IMR-90 (cell line): ENCODE measurements around the gene C14orf119. TPM values are rescaled to one million over a fixed set of nuclear protein-coding genes. Genes with fewer than 3 reads are reported as not detected.

ENCODE experiments used
- ATAC-seq: fragments of 200-7000 bp; cut with Tn5 transposase; 2 replicates; pipeline ENCODE4 v1.9.1; 2020; ENCODE audit warnings: low read depth, mild to moderate bottlenecking, moderate library complexity
- BruUV-seq: library from RNA; stranded (reverse); fragments of 400-500 nt; replicated peaks from 2 replicates; lab custom pipeline; 2021; lab: Mats Ljungman, UMichigan
- CTCF ChIA-PET: fragments of 300-600 bp; formaldehyde crosslinking; extraction: SDS; loops from one replicate; lab custom pipeline; 2021; ENCODE audit warnings: antibody characterized with exemption; lab: Yijun Ruan, JAX
- POLR2A ChIA-PET: fragments of 300-600 bp; sonication (Branson Sonifier 250); formaldehyde crosslinking; loops from one replicate; lab custom pipeline; 2022; ENCODE audit warnings: antibody characterized with exemption; ENCODE audit not compliant: unreplicated experiment; lab: Charles Lee
- DNase-seq: peaks from one replicate; pipeline ENCODE4 v3.0.0; 2013
- H2AFZ ChIP-seq: replicated peaks from 2 replicates; pipeline ENCODE3; 2013; ENCODE audit warnings: low read length, mild to moderate bottlenecking; ENCODE audit not compliant: poor library complexity
- H2AK5ac ChIP-seq: 2 replicates; pipeline ENCODE4 v1.6.1; 2013; ENCODE audit warnings: low read depth, low read length, inconsistent platforms
- H2AK9ac ChIP-seq: replicated peaks from 2 replicates; pipeline ENCODE3; 2013; ENCODE audit warnings: mild to moderate bottlenecking, low read depth, low read length, moderate library complexity; ENCODE audit not compliant: poor library complexity
- H2BK120ac ChIP-seq: 2 replicates; pipeline ENCODE4 v1.6.1; 2013; ENCODE audit warnings: low read depth, low read length, inconsistent platforms
- H2BK15ac ChIP-seq: 3 replicates; pipeline ENCODE4 v1.6.1; 2013; ENCODE audit warnings: low read depth, low read length, inconsistent platforms
- H2BK20ac ChIP-seq: 2 replicates; pipeline ENCODE4 v1.6.1; 2013; ENCODE audit warnings: low read depth, mild to moderate bottlenecking, inconsistent platforms, low read length, moderate library complexity
- H2BK5ac ChIP-seq: 2 replicates; pipeline ENCODE4 v1.6.1; 2013; ENCODE audit warnings: mild to moderate bottlenecking, low read depth, low read length, inconsistent platforms; ENCODE audit not compliant: poor library complexity, severe bottlenecking
- H3K14ac ChIP-seq: replicated peaks from 2 replicates; pipeline ENCODE4 v1.6.1; 2013; ENCODE audit warnings: low read depth, low read length, inconsistent platforms
- H3K18ac ChIP-seq: 2 replicates; pipeline ENCODE4 v1.6.1; 2013; ENCODE audit warnings: low read depth, low read length, control low read depth
- H3K23ac ChIP-seq: 2 replicates; pipeline ENCODE4 v1.6.1; 2013; ENCODE audit warnings: low read depth, low read length, inconsistent platforms
- H3K27ac ChIP-seq: 2 replicates; pipeline ENCODE4 v1.5.1; 2013; ENCODE audit warnings: mild to moderate bottlenecking, control low read depth, low read length; ENCODE audit not compliant: insufficient read depth
- H3K27me3 ChIP-seq: 2 replicates; pipeline ENCODE4 v1.6.1; 2013; ENCODE audit warnings: low read length; ENCODE audit not compliant: control insufficient read depth, insufficient read depth
- H3K36me3 ChIP-seq: 2 replicates; pipeline ENCODE4 v1.6.1; 2013; ENCODE audit warnings: low read length, mixed read lengths; ENCODE audit not compliant: control insufficient read depth, insufficient read depth
- H3K4ac ChIP-seq: 2 replicates; pipeline ENCODE4 v1.6.1; 2013; ENCODE audit warnings: low read depth, low read length, inconsistent platforms
- H3K4me1 ChIP-seq: 2 replicates; pipeline ENCODE4 v1.6.1; 2013; ENCODE audit warnings: low read length, mixed read lengths; ENCODE audit not compliant: control insufficient read depth, insufficient read depth
- H3K4me2 ChIP-seq: 2 replicates; pipeline ENCODE4 v1.6.1; 2013; ENCODE audit warnings: low read depth, mild to moderate bottlenecking, control low read depth, low read length, moderate library complexity
- H3K4me3 ChIP-seq: 2 replicates; pipeline ENCODE4 v1.5.1; 2013; ENCODE audit warnings: low read depth, mild to moderate bottlenecking, control low read depth, low read length, moderate library complexity; ENCODE audit not compliant: insufficient read depth
- H3K56ac ChIP-seq: 2 replicates; pipeline ENCODE4 v1.6.1; 2013; ENCODE audit warnings: low read length, inconsistent platforms; ENCODE audit not compliant: insufficient read depth; ENCODE audit errors: extremely low read depth
- H3K79me1 ChIP-seq, 2 experiments: 2 replicates each; pipeline ENCODE4 v1.6.1; 2013; ENCODE audit warnings: low read length in 2 of 2, inconsistent platforms in 1 of 2, low read depth in 1 of 2
- H3K9ac ChIP-seq: 2 replicates; pipeline ENCODE4 v1.6.1; 2013; ENCODE audit warnings: low read depth, low read length, control low read depth
- H3K9me1 ChIP-seq: 2 replicates; pipeline ENCODE4 v1.6.1; 2013; ENCODE audit warnings: low read length, inconsistent platforms; ENCODE audit not compliant: insufficient read depth
- H3K9me3 ChIP-seq: 2 replicates; pipeline ENCODE4 v1.6.1; 2013; ENCODE audit warnings: low read length; ENCODE audit not compliant: control insufficient read depth, insufficient read depth
- H4K20me1 ChIP-seq: 2 replicates; pipeline ENCODE4 v1.6.1; 2013; ENCODE audit warnings: low read length, inconsistent platforms; ENCODE audit not compliant: insufficient read depth
- H4K5ac ChIP-seq: 2 replicates; pipeline ENCODE4 v1.6.1; 2013; ENCODE audit warnings: mild to moderate bottlenecking, low read depth, low read length, control low read depth
- H4K8ac ChIP-seq, 2 experiments: 2 replicates each; pipeline ENCODE4 v1.6.1; 2013; ENCODE audit warnings: low read depth in 2 of 2, low read length in 2 of 2, control low read depth in 1 of 2, inconsistent platforms in 1 of 2
- H4K91ac ChIP-seq: 2 replicates; pipeline ENCODE4 v1.6.1; 2013; ENCODE audit warnings: low read depth, low read length, inconsistent platforms; ENCODE audit not compliant: insufficient read depth
- BHLHE40 ChIP-seq: fragments of 150-350 bp; IDR thresholded peaks from 2 replicates; pipeline ENCODE4 v1.6.1; 2016; ENCODE audit warnings: mild to moderate bottlenecking, low read depth, low read length
- CEBPB ChIP-seq: IDR thresholded peaks from 2 replicates; pipeline ENCODE4 v1.6.1; 2012; ENCODE audit warnings: low read depth, low read length, improper control_type of control experiment
- CHD1 ChIP-seq: IDR thresholded peaks from 2 replicates; pipeline ENCODE4 v1.6.1; 2012; ENCODE audit warnings: low read depth, low read length, improper control_type of control experiment
- CTCF ChIP-seq: conservative IDR thresholded peaks from 2 replicates; pipeline ENCODE4 v1.5.1; 2012; ENCODE audit warnings: mild to moderate bottlenecking, low read depth, low read length, improper control_type of control experiment
- ELK1 ChIP-seq: fragments of 150-350 bp; IDR thresholded peaks from 2 replicates; pipeline ENCODE4 v1.6.1; 2016; ENCODE audit warnings: low read depth, mild to moderate bottlenecking, low read length, moderate library complexity, borderline replicate concordance
- FOS ChIP-seq: fragments of 150-350 bp; IDR thresholded peaks from 2 replicates; pipeline ENCODE4 v1.6.1; 2016; ENCODE audit warnings: low read depth, low read length
- MAFK ChIP-seq: IDR thresholded peaks from 2 replicates; pipeline ENCODE4 v1.6.1; 2012; ENCODE audit warnings: low read depth, low read length, improper control_type of control experiment
- MAZ ChIP-seq: IDR thresholded peaks from 2 replicates; pipeline ENCODE4 v1.6.1; 2012; ENCODE audit warnings: low read depth, mild to moderate bottlenecking, low read length, improper control_type of control experiment, moderate library complexity, borderline replicate concordance
- MXI1 ChIP-seq: IDR thresholded peaks from 2 replicates; pipeline ENCODE4 v1.6.1; 2012; ENCODE audit warnings: low read depth, mild to moderate bottlenecking, low read length, moderate library complexity, borderline replicate concordance
- NFE2L2 ChIP-seq: fragments of 150-350 bp; IDR thresholded peaks from 2 replicates; pipeline ENCODE4 v1.6.1; 2016; ENCODE audit warnings: low read depth, mild to moderate bottlenecking, low read length
- POLR2A ChIP-seq: IDR thresholded peaks from 2 replicates; pipeline ENCODE4 v1.6.1; 2012; ENCODE audit warnings: mild to moderate bottlenecking, low read depth, low read length
- RAD21 ChIP-seq: IDR thresholded peaks from 2 replicates; pipeline ENCODE4 v1.6.1; 2012; ENCODE audit warnings: low read length, improper control_type of control experiment
- RCOR1 ChIP-seq: IDR thresholded peaks from 2 replicates; pipeline ENCODE4 v1.6.1; 2012; ENCODE audit warnings: mild to moderate bottlenecking, low read length, improper control_type of control experiment; ENCODE audit not compliant: insufficient replicate concordance
- RFX5 ChIP-seq: IDR thresholded peaks from 2 replicates; pipeline ENCODE4 v1.8.0; 2012; ENCODE audit warnings: low read depth, mild to moderate bottlenecking, low read length, moderate library complexity
- SMC3 ChIP-seq: fragments of 150-350 bp; IDR thresholded peaks from 2 replicates; pipeline ENCODE4 v1.6.1; 2016; ENCODE audit warnings: low read depth, mild to moderate bottlenecking, antibody characterized with exemption, low read length, moderate library complexity
- USF2 ChIP-seq: fragments of 150-350 bp; IDR thresholded peaks from 2 replicates; pipeline ENCODE4 v1.6.1; 2017; ENCODE audit warnings: mild to moderate bottlenecking, antibody characterized with exemption, low read length, low read depth
- WGBS, 2 experiments: methylation state at CpG; one replicate each; pipeline versions ENCODE4 v1.1.5 to v1.1.7; 2013; ENCODE audit warnings: missing lambda C conversion rate in 2 of 2; ENCODE audit not compliant: insufficient read length in 1 of 2; ENCODE audit errors: extremely low coverage in 2 of 2; 5-methylcytosine and 5-hydroxymethylcytosine counted together
- dilution Hi-C: fragments of 300-500 bp; cut with HindIII; formaldehyde crosslinking; loops from one replicate; pipeline ENCODE4 v1.14.3; 2018; ENCODE audit warnings: low sequenced_read_pairs; ENCODE audit not compliant: unreplicated experiment
- in situ Hi-C: fragments of 300-500 bp; cut with MboI; formaldehyde crosslinking; loops from 3 replicates; pipeline ENCODE4 v1.14.3; 2019; ENCODE audit warnings: low sequenced_read_pairs, inconsistent platforms, mixed read lengths
- intact Hi-C: fragments of 100-400 bp; cut with micrococcal nuclease; formaldehyde crosslinking; loops from 2 replicates; pipeline ENCODE4 v1.10.0; 2022
- polyA plus RNA-seq, 3 experiments: library from polyadenylated mRNA; depleted of rRNA; stranded (reverse); fragments of >200 nt; gene quantifications; 2 replicates each; pipeline ENCODE4 v1.2.3, GENCODE V29; 2012; ENCODE audit warnings: low replicate concordance in 1 of 3
- total RNA-seq: library from RNA; depleted of rRNA; stranded (reverse); fragments of >200 nt; gene quantifications from 2 replicates; pipeline ENCODE4 v1.2.3, GENCODE V29; 2012

Gene C14orf119
- total and polyA plus RNA-seq, 2 of the 4 experiments (the other 2 are of a cell fraction), result 74.0 to 83.7 TPM

DNA sequence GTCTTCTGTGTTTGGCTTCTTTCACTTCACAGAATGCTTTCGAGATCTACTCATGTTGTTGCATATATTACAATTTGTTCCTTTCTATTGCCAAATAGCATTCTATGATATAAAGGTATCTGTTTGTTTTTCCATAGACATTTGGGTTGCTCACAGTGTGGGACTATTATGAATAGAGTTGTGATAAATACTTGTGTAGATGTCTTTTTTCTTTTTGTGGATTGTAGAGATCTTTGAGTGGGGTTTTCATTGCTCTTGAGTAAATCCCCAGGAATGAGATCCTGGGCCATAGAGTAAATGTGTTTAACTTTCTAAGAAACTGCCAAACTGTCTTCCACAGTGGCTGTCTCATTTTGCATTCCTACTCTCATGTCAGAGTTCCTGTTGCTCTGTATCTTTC, 48.6 kb downstream of the C14orf119 start:
- no CpG with 5 or more reads among the region's 1 CpG for WGBS, 2 experiments
- peaks cover 23% of the 10 kb centered on the region for H3K27me3 ChIP-seq
- H2BK120ac ChIP-seq, result no peak overlapping the region
- no peak overlapping the region for H3K4me3 ChIP-seq
- H3K9me1 ChIP-seq, result no peaks in the 10 kb centered on the region
- H2BK20ac ChIP-seq, result no peak overlapping the region
- H3K23ac ChIP-seq, result no peak overlapping the region
- no peak overlapping the region for H4K91ac ChIP-seq
- no peak overlapping the region for H3K14ac ChIP-seq
- no peak overlapping the region for H3K9ac ChIP-seq
- no peak overlapping the region for H2BK5ac ChIP-seq
- dilution Hi-C loops, result no loop called here
- H3K9me3 ChIP-seq, result 0 out of 2 replicates have a peak, but pooled peaks cover 2% of the 10 kb centered on the region
- ATAC-seq (no peak), DNase-seq (no peak)
- no peak overlapping the region for H2AK5ac ChIP-seq
- no peak overlapping the region for H3K56ac ChIP-seq
- H3K4me1 ChIP-seq, result no peaks in the 10 kb centered on the region
- ChIA-PET POLR2A (no interaction called here), CTCF (interaction anchor here (0.9 kb wide), 1 partner anchor 220 kb away, joined by 4 read pairs; no protein-coding TSS in a partner anchor)
- no peak overlapping the region for H3K27ac ChIP-seq
- no peak overlapping the region for H2AK9ac ChIP-seq
- no peaks in the 10 kb centered on the region for H4K20me1 ChIP-seq
- no peaks in the 10 kb centered on the region for H3K79me1 ChIP-seq
- no peak overlapping the region for H3K4me2 ChIP-seq
- H3K36me3 ChIP-seq, result no peaks in the 10 kb centered on the region
- no peak overlapping the region for H2AFZ ChIP-seq
- in situ Hi-C loops, result no loop called here
- BruUV-seq, result no TSS peak
- H3K4ac ChIP-seq, result no peak overlapping the region
- intact Hi-C loops, result no loop called here
- H4K5ac ChIP-seq, result no peak overlapping the region
- H4K8ac ChIP-seq, result no peak overlapping the region
- TF ChIP-seq FOS (no peak), POLR2A (no peak), MXI1 (no peak), BHLHE40 (no peak), CEBPB (no peak), CHD1 (no peak), MAZ (no peak), CTCF (no peak), RCOR1 (no peak), RAD21 (no peak), RFX5 (no peak), ELK1 (no peak), NFE2L2 (no peak), SMC3 (no peak), MAFK (no peak), USF2 (no peak)
- H2BK15ac ChIP-seq, result no peak overlapping the region
- no peak overlapping the region for H3K18ac ChIP-seq
